Measurements from ENCODE around the gene MGAM2. TPM values are rescaled to one million over a fixed set of nuclear protein-coding genes. Genes with fewer than 3 reads are reported as not detected.
"Not testable (repeated sequence)": the region's sequence is repeated elsewhere in the genome, so short reads cannot be mapped to it uniquely, and the experiment has no call there.

Gene MGAM2
- total RNA-seq (2014; rRNA removed; shearing (Covaris generic)): not detected in 2 replicates

DNA sequence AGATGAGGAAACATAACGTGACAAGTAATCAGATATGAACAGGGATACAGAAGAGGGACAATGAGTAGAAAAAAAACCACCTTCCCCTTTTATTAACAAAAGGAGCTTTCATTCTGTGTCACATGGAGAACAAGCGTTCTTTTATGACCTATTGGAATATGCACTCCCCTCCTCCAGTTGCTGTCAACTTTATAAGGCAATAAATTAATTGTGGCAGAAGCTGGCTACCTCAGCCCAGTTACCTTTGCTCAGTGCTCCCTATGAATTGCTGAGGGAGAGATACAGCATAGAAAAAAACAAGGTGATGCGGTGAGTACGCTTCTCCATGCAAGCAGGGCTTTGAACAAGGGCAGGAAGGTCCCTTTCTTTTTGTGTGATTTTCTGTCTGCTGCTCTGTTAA is at the start of gene MGAM2:
MGAM2 (plus strand) TSS at position 220 of the 400 bp plus-strand sequence. CDS start 5,156 bp downstream, outside the sequence.
- DNase-seq (ENCODE audit: low spot score): no peak

- DNase-seq (ENCODE audit: low spot score): no peak
Measured at GRCh38 chr7:142063551-142064442, 47.7 kb upstream of the MGAM2 start.

GRCh38 chr7:142066536-142066935 is 45.0 kb upstream of the MGAM2 start:
- DNase-seq (ENCODE audit: low spot score): no peak

GRCh38 chr7:142077762-142078161 is 33.8 kb upstream of the MGAM2 start:
- DNase-seq (ENCODE audit: low spot score): no peak

- no peak for DNase-seq (ENCODE audit: low spot score)
Measured at GRCh38 chr7:142083605-142084004, 27.9 kb upstream of the MGAM2 start.

DNA sequence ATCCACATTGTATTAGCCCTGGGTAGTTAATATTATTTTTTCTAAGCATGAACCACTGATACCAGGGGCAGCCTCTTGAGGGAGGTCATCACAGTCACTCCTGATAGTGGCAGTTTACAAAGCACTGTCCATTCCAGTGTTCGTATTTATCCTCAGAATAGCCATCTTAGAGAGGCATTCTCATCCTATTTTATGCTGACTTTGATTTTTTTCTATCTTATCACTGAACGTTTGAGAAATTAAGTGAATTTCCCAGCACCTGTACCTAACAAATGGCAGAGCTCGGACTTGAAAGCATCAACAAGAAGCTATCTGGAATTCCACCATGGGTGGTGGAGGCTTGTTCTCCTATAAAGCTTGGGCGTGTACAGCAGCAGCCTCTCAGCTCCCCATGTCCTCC is 26.1 kb upstream of the MGAM2 start:
- no peak for DNase-seq (ENCODE audit: low spot score)

DNA sequence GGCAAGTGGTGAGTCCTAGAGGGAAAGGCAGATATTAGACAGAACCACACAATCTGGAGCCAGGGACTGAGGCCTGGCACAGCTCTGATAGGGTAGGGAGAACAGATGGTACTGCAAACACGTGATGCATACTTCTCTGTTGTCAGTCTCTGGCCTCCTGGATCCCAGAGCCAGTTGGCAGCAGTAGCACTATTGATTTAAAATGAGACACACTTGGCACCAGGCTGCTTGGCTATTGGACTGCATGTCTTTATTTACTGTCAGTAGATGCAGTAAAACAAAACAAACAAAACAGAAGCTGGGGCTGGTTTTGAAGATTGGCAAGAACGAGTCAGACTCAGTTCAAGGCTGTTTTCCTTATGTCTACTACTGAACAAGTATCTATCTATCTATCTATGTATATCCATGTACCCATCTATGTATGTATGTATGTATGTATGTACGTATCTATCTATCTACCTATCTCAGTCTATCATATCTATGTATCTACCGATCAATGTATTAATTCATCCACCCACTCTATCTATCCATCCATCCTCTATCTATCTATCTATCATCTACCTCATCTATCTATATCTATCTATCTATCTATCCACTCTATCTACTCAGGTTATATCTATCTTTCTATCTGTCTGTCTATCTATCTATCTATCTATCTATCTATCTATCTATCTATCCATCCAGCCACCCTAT is 23.4 kb upstream of the MGAM2 start:
- no peak for DNase-seq (ENCODE audit: low spot score)

DNA sequence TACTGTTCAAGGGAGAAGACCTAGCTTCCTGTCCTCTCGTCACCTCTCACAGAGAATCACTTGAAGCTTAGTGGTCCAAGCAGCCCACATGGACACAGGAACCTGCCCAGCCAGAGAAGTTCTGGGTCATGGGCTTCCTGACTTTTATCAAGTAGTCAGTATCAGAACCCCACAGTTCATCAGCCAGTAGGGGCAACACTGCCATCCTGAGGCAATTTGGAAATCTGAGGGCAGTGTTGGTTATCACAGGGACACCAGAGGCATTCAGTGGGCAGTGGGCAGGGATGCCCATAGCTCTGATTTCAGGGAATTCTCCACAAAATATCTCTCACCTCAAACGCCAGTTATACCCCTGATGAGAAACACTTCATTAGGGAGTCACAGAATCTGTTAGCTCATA is 22.5 kb upstream of the MGAM2 start:
- DNase-seq (ENCODE audit: low spot score): no peak

DNA sequence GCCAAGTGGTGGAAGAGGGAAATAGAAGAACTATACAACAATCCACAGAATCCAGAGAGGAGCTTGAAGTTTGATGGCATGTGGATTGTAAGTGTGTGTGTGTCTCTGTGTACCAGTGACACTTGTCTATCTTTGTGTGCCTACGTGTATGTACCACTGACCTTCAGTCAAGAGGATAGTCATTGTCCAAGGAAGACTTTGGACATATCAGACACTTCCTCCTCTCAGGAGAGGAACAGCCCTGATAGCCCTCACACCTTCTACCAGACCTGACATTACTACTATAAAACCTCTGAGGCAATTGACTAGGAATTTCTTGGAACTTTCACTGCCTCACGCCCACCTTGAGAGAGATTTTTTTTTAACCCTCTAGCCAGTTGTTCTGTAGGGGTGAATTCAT is 19.6 kb upstream of the MGAM2 start:
- DNase-seq (ENCODE audit: low spot score): no peak

DNA sequence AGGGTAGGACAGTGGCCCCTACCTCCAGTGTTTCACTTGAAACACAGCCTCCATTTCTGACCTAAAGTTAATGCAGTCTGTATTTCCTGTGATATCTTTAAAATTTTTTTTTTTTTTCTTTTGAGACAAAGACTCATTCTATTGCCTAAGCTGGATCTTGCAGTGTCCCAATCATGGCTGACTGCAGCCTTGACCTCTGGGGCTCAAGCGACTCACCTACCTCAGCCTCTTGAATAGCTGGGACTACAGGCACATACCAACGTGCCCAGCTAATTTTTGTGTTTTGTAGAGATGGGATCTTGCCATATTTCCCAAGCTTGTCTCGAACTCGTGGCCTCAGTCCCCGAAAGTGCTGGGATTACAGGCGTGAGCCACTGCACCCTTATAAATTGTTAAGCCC is 16.7 kb upstream of the MGAM2 start:
- no peak for DNase-seq (ENCODE audit: low spot score)

DNA sequence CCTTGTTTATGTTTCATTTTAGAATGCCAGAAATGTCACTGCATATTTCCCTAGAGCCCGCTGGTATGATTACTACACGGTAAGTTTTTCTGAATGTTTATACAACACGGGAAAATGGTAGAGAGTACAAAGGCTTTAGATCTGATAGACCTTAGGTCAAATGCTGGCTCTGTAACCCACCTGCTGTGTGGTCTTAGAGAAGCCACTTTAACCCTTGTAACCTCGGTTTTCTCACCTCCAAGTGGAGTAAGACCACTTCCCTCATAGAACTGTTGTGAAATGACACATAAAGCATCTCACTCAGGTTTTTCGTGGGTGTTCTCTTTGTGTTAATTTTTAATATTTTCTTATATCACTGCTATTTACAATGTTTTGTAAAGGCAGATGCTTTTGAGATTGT is 13.9 kb upstream of the MGAM2 start:
- no peak for DNase-seq (ENCODE audit: low spot score)

DNA sequence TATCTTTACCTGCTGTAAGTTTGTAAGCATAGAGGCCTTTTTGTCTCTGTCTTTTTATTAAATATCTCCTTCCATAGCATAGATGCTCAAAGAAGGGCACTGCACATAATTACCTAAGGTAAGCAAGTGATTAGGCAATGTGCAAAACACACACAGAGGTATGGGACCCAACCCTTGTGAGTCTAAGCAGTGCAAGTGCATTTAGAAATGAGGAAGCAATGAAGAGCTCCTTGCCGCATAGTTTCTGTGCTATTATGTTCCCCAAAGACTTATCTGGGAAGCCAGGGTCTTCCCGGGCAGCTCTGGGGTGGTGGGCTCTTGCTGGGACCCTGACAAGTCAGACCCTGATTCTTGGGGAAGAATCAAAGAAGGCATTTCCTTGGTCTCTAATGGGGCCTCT is 13.5 kb upstream of the MGAM2 start:
- DNase-seq (ENCODE audit: low spot score): no peak

DNA sequence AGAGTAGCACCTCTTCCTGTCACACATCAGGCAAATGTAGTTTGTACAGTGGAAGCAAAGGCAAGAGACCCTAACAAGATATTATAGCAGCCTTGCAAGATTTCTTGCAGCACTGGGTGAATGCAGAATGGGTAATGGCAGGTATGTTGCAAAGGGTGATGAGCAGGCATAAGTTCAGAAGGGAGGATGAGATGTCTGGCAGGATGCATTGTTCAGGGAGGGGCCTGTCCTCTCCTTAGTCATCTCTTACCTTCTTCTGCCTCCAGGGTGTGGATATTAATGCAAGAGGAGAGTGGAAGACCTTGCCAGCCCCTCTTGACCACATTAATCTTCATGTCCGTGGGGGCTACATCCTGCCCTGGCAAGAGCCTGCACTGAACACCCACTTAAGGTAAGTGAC is 12.2 kb upstream of the MGAM2 start:
- not testable (repeated sequence) for DNase-seq (ENCODE audit: low spot score)

DNA sequence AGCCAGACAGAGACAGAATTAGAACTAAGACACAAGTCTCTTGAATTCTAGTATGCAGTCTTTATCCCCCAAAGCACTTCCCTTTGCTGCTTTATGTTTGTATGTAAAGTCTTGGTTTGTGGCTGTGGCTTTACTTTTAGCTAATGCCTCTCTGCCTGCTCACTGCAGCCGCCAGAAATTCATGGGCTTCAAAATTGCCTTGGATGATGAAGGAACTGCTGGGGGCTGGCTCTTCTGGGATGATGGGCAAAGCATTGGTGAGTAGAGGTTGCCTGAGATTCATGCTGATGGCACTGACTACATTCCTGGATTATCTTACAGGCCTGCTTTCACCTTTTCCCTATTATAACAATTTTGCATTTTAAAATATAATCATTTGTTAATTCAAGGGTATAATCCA is 10.9 kb upstream of the MGAM2 start:
- no peak for DNase-seq (ENCODE audit: low spot score)

DNA sequence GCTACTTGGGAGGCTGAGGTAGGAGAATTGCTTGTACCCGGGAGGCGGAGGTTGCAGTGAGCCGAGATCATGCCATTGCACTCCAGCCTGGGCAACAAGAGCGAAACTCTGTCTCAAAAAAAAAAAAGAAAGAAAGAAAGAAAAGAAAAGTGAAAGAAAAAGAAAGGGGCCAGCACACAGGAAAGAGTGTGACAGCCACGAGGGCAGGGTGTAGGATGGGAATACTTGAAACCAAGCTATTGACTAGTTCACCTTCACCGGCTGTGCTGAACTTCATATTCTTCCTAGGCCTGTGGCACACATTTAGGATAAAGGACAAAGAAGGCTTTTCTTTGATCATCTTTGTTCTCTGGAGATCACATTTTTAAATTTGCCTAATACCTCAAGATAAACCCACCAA is 9.7 kb upstream of the MGAM2 start:
- DNase-seq (ENCODE audit: low spot score): not testable (repeated sequence)

DNA sequence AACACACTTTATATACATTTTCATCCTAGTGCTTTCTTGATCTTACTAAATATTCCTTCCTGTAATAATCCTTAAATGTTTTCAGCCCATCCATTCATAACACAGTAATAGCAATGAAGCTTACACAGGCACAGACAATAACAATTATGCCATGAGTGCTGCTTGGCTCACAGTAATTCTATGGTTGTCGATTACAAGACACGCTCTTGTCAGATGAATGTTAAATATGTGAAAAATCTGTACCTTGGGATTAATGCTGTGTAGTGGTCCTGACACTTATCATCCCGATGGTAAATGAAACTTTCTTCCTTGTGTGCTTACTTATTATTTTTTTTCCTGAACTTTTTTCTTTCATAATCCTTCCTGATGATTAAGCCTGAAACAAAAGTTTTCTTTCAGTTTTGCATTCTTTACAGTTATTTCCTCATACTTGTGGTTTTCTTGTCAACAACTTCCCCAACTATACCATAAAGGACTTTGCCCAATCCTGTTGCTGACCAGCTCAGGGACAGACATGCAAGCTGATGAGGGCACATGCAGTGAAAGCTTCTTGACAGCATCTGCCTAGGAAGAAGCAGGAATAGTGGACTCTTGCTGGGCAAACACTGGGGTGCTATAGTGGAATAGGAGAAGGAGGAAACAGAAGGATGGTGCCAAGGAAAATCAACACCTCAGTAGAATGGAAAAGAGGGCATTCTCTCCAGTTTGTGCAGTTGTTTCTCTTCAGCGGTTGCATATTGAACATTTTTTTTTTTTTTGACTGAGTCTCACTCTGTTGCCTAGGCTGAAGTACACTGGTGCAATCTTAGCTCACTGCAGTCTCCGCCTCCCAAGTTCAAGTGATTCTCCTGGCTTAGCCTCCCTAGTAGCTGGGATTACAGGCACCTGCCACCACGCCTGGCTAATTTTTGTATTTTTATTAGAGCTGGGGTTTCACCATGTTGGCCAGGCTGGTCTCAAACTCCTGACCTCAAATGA is 6.7 kb upstream of the MGAM2 start:
- no peak for DNase-seq (ENCODE audit: low spot score)

DNA sequence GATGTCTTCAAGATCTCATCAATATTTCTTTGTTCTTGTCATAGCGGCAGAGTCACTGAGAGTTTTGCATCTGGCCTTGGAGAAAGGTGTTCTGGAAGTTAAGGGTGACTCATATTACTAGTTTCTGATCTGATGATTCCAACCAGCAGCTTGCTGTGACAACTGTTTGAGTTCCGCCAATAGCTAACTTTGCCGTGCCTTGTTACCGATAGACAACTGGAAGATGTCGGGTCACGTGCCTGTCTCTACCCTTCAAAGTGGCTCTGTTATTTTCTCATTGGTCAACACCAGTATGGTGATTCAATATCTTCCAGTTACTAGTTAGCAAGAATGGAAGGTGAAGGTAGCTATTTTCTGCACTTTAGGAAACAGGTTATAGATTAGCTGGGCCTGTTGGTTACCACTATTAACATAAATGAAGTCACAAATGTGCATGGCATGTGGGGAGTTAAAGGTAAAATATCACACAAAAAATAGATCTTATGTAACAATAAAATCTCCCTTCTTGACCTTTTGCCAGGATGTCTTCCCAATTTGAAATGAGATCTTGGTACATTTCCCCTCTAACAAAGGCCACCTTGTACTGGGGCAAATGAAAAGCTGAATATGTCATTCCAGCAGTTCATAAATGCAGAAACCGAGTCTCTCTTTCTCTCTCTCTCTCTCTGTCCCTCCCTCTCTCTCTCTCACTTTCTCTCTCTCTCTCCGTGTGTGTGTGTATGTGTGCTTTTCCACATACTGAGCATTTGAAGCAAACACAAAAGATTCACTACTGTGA is 2.6 kb upstream of the MGAM2 start:
- DNase-seq (ENCODE audit: low spot score): no peak

- no peak for DNase-seq (ENCODE audit: low spot score)
Measured at GRCh38 chr7:142110098-142110497, 1.4 kb upstream of the MGAM2 start.

- DNase-seq (ENCODE audit: low spot score): no peak
Measured at GRCh38 chr7:142110638-142111037, 880 bp upstream of the MGAM2 start.

DNA sequence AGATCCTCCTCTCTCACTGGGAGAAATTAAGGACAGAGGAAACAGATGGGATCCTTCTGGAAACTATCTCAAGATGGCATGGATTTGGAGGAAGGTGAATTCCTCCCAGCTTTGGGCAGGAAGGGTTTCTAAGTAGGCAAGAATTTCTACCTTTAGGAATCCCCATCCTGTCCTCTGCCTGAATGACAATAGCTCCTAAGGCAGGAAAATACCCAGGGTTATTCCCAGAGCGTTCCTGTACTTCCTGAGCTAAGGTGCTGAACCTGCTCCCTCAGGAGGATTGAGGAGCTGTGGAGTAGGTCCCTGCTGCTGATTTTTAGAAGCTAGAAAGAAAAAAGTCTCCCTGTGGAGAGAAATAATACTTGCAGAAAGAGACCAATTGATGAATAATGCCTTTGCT is 568 bp downstream of the MGAM2 start:
- no peak for DNase-seq (ENCODE audit: low spot score)

- no peak for DNase-seq (ENCODE audit: low spot score)
Measured at GRCh38 chr7:142114207-142114606, 2.7 kb downstream of the MGAM2 start.

All from H4 (cell line).